Stimulated activated naive CD8-positive, alpha-beta T cell treated with anti-CD3 and anti-CD28 coated beads, Interleukin-15, Interleukin-2, amounts not matched to agents 100 ng/mL and 50 ng/mL, for 24 hours (primary cell): Measurements from ENCODE around the gene KRT3.

Experiments used
- H3K27ac Mint-ChIP-seq: one replicate; pipeline ENCODE4 v1.8.0; 2021; ENCODE audit warnings: mild to moderate bottlenecking, mixed read lengths
- H3K27me3 Mint-ChIP-seq: one replicate; pipeline ENCODE4 v1.8.0; 2021; ENCODE audit warnings: mixed read lengths
- H3K36me3 Mint-ChIP-seq: one replicate; pipeline ENCODE4 v1.8.0; 2021; ENCODE audit warnings: low read depth, mixed read lengths
- H3K4me1 Mint-ChIP-seq: one replicate; pipeline ENCODE4 v1.8.0; 2021; ENCODE audit warnings: low read depth, mixed read lengths
- H3K4me3 Mint-ChIP-seq: one replicate; pipeline ENCODE4 v1.8.0; 2021; ENCODE audit warnings: mild to moderate bottlenecking, mixed read lengths
- H3K9me3 Mint-ChIP-seq: one replicate; pipeline ENCODE4 v1.8.0; 2021; ENCODE audit warnings: mixed read lengths

KRT3 gene

GRCh38 chr12:52820521-52820920 lies 24.6 kb upstream of the KRT3 start:
- Mint-ChIP-seq H3K27me3 (peaks cover 5% of the 10 kb centered on the region), H3K4me3 (no peak overlapping the region), H3K9me3 (no peaks in the 10 kb centered on the region), H3K27ac (no peak overlapping the region), H3K4me1 (peaks cover 11% of the 10 kb centered on the region), H3K36me3 (no peaks in the 10 kb centered on the region)

- Mint-ChIP-seq H3K27ac (no peak overlapping the region), H3K36me3 (no peaks in the 10 kb centered on the region), H3K27me3 (peaks cover 5% of the 10 kb centered on the region), H3K9me3 (no peaks in the 10 kb centered on the region), H3K4me3 (no peak overlapping the region), H3K4me1 (peaks cover 11% of the 10 kb centered on the region)
These were observed 24.0 kb upstream of the KRT3 start for GRCh38 chr12:52819731-52820510.

GRCh38 chr12:52818887-52819420 lies 23.0 kb upstream of the KRT3 start:
- Mint-ChIP-seq H3K4me1 (peaks cover 11% of the 10 kb centered on the region), H3K27me3 (peaks cover 5% of the 10 kb centered on the region), H3K9me3 (no peaks in the 10 kb centered on the region), H3K4me3 (no peak overlapping the region), H3K36me3 (no peaks in the 10 kb centered on the region), H3K27ac (no peak overlapping the region)

DNA sequence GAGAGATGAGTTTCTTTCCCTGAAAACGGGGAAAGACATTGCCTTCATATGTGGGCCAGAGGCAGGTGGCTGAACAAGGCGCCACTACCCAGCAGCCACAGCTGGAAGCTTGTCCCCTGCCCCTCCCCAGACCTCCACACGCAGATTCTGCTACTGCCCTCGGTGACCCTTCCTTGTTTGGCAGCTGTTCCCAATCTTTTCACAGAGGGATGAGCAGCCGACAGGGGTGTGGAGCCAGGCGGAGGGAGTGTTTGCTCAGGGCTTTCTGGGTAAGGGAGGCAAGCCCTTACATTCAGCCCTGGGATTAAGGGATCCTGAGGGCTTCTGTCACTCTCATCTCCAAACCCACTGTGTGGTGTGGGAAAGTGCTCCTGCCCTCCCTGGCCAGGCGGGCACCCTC lies 22.5 kb upstream of the KRT3 start:
- no peaks in the 10 kb centered on the region for H3K9me3 Mint-ChIP-seq
- H3K4me3 Mint-ChIP-seq: no peak overlapping the region

GRCh38 chr12:52817699-52818238 lies 21.9 kb upstream of the KRT3 start:
- no peaks in the 10 kb centered on the region for H3K9me3 Mint-ChIP-seq
- H3K27ac Mint-ChIP-seq: no peak overlapping the region
- H3K27me3 Mint-ChIP-seq: peaks cover 5% of the 10 kb centered on the region
- H3K36me3 Mint-ChIP-seq: no peaks in the 10 kb centered on the region
- H3K4me1 Mint-ChIP-seq: peaks cover 11% of the 10 kb centered on the region
- H3K4me3 Mint-ChIP-seq: no peak overlapping the region

More for the DNA sequence above, 22.5 kb upstream of the KRT3 start:
- Mint-ChIP-seq H3K27me3 (peaks cover 5% of the 10 kb centered on the region), H3K27ac (no peak overlapping the region), H3K4me1 (peaks cover 11% of the 10 kb centered on the region), H3K36me3 (no peaks in the 10 kb centered on the region)

- peaks cover 11% of the 10 kb centered on the region for H3K4me1 Mint-ChIP-seq
- no peaks in the 10 kb centered on the region for H3K36me3 Mint-ChIP-seq
- H3K9me3 Mint-ChIP-seq: no peaks in the 10 kb centered on the region
- H3K27ac Mint-ChIP-seq: no peak overlapping the region
- H3K27me3 Mint-ChIP-seq: peaks cover 5% of the 10 kb centered on the region
- no peak overlapping the region for H3K4me3 Mint-ChIP-seq
These were observed 21.2 kb upstream of the KRT3 start for GRCh38 chr12:52817003-52817698.

DNA sequence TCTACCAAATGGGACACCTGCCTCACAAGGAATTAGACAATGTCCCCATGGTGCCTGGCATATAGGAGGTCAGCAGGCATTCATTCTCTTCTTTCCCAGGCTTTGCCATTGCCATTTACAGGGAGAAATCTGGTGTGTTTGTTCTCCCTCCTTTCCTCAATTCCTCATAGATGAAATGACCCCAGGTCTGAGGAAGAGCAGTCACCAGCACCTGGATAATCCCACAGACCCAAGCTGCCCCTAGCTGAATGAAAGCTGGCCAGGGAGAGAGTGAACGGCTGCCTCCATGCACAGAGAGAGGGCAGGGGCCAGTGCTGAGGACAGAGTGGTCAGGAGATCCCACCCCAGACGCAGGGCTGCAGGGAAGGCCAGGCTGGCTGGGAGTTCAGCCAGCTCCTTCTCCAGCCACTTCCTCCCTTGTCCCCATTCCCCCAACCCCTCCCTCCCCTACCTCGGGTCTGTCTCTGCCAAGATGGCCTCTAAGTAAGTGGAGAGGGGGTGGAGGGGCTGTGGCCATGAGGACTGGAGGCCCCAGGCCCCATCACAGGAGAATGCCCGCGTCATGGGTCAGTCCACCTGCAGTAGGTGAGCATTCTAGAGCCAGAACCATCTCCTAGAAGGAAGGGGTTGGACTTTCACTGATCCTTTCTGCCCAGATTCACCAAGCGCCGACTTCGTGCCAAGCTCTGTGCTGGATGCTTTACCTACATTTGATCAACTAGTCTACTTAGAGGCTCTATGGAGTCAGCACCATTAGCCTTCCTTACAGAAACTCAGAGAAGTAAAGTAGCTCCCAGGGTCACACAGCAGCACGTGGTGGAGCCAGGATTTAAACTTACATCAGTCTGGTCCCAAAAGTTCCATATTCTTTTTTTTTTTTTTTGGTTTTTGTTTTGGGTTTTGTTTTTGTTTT lies 20.0 kb upstream of the KRT3 start:
- H3K4me1 Mint-ChIP-seq: peaks cover 11% of the 10 kb centered on the region
- H3K27ac Mint-ChIP-seq: no peak overlapping the region
- H3K27me3 Mint-ChIP-seq: peaks cover 5% of the 10 kb centered on the region
- no peaks in the 10 kb centered on the region for H3K9me3 Mint-ChIP-seq
- H3K36me3 Mint-ChIP-seq: no peaks in the 10 kb centered on the region
- H3K4me3 Mint-ChIP-seq: no peak overlapping the region

DNA sequence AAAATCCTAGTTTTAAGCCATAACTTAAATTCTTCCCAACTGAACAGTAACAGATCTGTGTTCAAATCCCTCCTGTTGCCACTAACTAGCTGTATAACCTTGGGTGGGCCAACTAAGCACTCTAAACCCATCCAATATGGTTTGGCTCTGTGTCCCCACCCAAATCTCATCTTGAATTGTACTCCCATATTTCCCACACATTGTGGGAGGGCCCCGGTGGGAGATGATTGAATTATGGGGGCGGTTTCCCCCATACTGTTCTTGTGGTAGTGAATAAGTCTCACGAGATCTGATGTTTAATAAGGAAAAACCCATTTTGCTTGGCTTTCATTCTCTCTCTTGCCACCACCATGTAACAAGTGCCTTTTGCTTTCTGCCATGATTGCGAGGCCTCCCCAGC lies 19.2 kb upstream of the KRT3 start:
- Mint-ChIP-seq H3K9me3 (no peaks in the 10 kb centered on the region), H3K36me3 (no peaks in the 10 kb centered on the region), H3K27ac (no peak overlapping the region), H3K4me1 (peaks cover 11% of the 10 kb centered on the region), H3K27me3 (peaks cover 2% of the 10 kb centered on the region), H3K4me3 (no peak overlapping the region)

GRCh38 chr12:52814710-52815155 lies 18.8 kb upstream of the KRT3 start:
- Mint-ChIP-seq H3K27ac (no peak overlapping the region), H3K27me3 (no peaks in the 10 kb centered on the region), H3K4me3 (no peak overlapping the region), H3K4me1 (peaks cover 11% of the 10 kb centered on the region), H3K36me3 (no peaks in the 10 kb centered on the region), H3K9me3 (no peaks in the 10 kb centered on the region)

GRCh38 chr12:52813885-52814709 lies 18.2 kb upstream of the KRT3 start, which contains the start of gene KRT4:
Gene KRT4, minus strand, starts transcription at chr12:52814116. Its CDS starts 58 bp downstream, at chr12:52814058.
- H3K9me3 Mint-ChIP-seq: no peaks in the 10 kb centered on the region
- no peaks in the 10 kb centered on the region for H3K27me3 Mint-ChIP-seq
- H3K36me3 Mint-ChIP-seq: no peaks in the 10 kb centered on the region
- no peak within 1 kb of the TSS for H3K27ac Mint-ChIP-seq
- no peak within 1 kb of the TSS for H3K4me3 Mint-ChIP-seq
- H3K4me1 Mint-ChIP-seq: peaks cover 11% of the 10 kb centered on the region

DNA sequence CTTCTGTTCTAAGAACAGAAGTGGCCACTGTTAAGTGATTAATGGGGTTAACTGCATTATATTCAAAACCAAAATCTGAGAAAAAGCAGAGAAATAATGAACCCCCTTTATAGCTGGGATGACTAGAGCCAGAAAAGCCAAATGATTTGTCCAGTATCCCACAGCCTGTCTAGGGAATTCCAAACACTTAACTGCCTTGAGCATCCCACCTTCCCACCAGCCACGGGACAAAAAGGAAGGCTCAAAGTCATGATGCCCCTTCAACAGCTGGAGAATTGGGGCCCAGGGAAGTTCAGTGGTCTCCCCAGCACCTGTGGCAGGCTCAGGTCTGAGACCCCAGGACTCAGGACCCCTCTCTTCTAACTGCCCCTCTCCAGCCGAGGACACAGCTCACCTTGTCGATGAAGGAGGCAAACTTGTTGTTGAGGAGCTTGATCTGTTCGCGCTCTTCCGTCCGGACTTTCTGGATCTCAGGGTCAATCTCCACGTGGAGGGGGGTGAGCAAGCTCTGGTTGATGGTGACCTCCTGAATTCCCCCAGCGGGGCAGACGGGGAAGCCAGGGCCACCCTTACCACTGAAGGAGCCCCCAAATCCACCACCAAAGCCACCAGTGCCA lies 17.4 kb upstream of the KRT3 start:
- Mint-ChIP-seq H3K27me3 (no peaks in the 10 kb centered on the region), H3K9me3 (no peaks in the 10 kb centered on the region), H3K27ac (no peak overlapping the region), H3K4me1 (peaks cover 11% of the 10 kb centered on the region), H3K36me3 (no peaks in the 10 kb centered on the region), H3K4me3 (no peak overlapping the region)

- H3K27ac Mint-ChIP-seq: no peak overlapping the region
- no peaks in the 10 kb centered on the region for H3K9me3 Mint-ChIP-seq
- no peaks in the 10 kb centered on the region for H3K36me3 Mint-ChIP-seq
- no peaks in the 10 kb centered on the region for H3K27me3 Mint-ChIP-seq
- peaks cover 7% of the 10 kb centered on the region for H3K4me1 Mint-ChIP-seq
- H3K4me3 Mint-ChIP-seq: no peak overlapping the region
These were observed 16.8 kb upstream of the KRT3 start for GRCh38 chr12:52812749-52813148.

DNA sequence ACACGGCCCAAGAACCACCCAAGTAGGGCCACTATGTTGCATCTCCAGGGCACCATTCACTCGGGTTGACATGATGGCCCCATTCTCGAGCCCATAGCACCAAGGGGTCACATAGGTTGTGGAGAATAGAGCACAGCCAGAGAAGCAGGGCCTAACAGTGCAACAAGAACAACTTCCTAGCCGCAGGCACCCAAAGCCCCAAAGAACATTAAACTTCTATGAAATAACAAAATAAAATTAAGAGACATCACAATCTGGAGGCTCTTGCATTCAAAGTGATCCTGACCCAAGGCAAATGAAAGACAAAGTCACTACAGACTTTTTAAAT lies 16.1 kb upstream of the KRT3 start:
- H3K4me3 Mint-ChIP-seq: no peak overlapping the region
- H3K9me3 Mint-ChIP-seq: no peaks in the 10 kb centered on the region
- no peaks in the 10 kb centered on the region for H3K4me1 Mint-ChIP-seq
- no peaks in the 10 kb centered on the region for H3K36me3 Mint-ChIP-seq
- no peaks in the 10 kb centered on the region for H3K27me3 Mint-ChIP-seq
- no peak overlapping the region for H3K27ac Mint-ChIP-seq
